H9 (cell line): ENCODE data around the gene IBA57. TPM values are rescaled to one million over a fixed set of nuclear protein-coding genes. Genes with fewer than 3 reads are reported as not detected.
A peak's percentile ranks its signal among the peaks of the same experiment; 100 is the strongest.

Experiments
- DNase-seq: peaks from one replicate; pipeline ENCODE4 v3.0.0-alpha.2; 2017
- H2AFZ ChIP-seq: one replicate; pipeline ENCODE4 v1.6.1; 2013; ENCODE audit warnings: mild to moderate bottlenecking, low read length, control low read depth, moderate library complexity
- H2AK5ac ChIP-seq: 2 replicates; pipeline ENCODE4 v1.6.1; 2013; ENCODE audit warnings: low read length, control low read depth, mixed read lengths; ENCODE audit not compliant: insufficient read length
- H2BK120ac ChIP-seq: one replicate; pipeline ENCODE4 v1.6.1; 2013; ENCODE audit warnings: low read depth, mild to moderate bottlenecking, low read length, control low read depth, inconsistent platforms; ENCODE audit not compliant: poor library complexity, severe bottlenecking
- H2BK12ac ChIP-seq: 2 replicates; pipeline ENCODE4 v1.6.1; 2013; ENCODE audit warnings: low read length, control low read depth, mixed read lengths, low read depth; ENCODE audit not compliant: insufficient read length
- H2BK15ac ChIP-seq: 2 replicates; pipeline ENCODE4 v1.6.1; 2013; ENCODE audit warnings: low read depth, low read length, control low read depth
- H2BK20ac ChIP-seq: one replicate; pipeline ENCODE4 v1.6.1; 2013; ENCODE audit warnings: low read depth, mild to moderate bottlenecking, low read length, control low read depth, inconsistent platforms; ENCODE audit not compliant: poor library complexity, severe bottlenecking
- H2BK5ac ChIP-seq: 2 replicates; pipeline ENCODE4 v1.6.1; 2013; ENCODE audit warnings: low read length, control low read depth, mixed read lengths; ENCODE audit not compliant: insufficient read length
- H3K14ac ChIP-seq: 2 replicates; pipeline ENCODE4 v1.6.1; 2013; ENCODE audit warnings: low read length, control low read depth; ENCODE audit not compliant: insufficient read depth
- H3K18ac ChIP-seq: 2 replicates; pipeline ENCODE4 v1.6.1; 2013; ENCODE audit warnings: low read depth, mild to moderate bottlenecking, mixed read lengths, low read length, control low read depth; ENCODE audit not compliant: insufficient read length
- H3K23ac ChIP-seq: 2 replicates; pipeline ENCODE4 v1.6.1; 2013; ENCODE audit warnings: low read length, control low read depth, mixed read lengths, low read depth; ENCODE audit not compliant: insufficient read length
- H3K23me2 ChIP-seq: 2 replicates; pipeline ENCODE4 v1.6.1; 2013; ENCODE audit warnings: low read depth, mild to moderate bottlenecking, mixed read lengths, low read length, control low read depth; ENCODE audit not compliant: insufficient read length, poor library complexity, severe bottlenecking
- H3K27ac ChIP-seq: 2 replicates; pipeline ENCODE4 v1.5.1; 2013; ENCODE audit warnings: low read length, control low read depth, mixed read lengths, low read depth; ENCODE audit not compliant: insufficient read length
- H3K27me3 ChIP-seq: 2 replicates; pipeline ENCODE4 v1.6.1; 2013; ENCODE audit warnings: low read length, control low read depth, inconsistent platforms; ENCODE audit not compliant: insufficient read depth
- H3K4ac ChIP-seq: 2 replicates; pipeline ENCODE4 v1.6.1; 2013; ENCODE audit warnings: low read depth, mild to moderate bottlenecking, control low read depth, inconsistent platforms, low read length, moderate library complexity
- H3K4me1 ChIP-seq: 2 replicates; pipeline ENCODE4 v1.6.1; 2013; ENCODE audit warnings: low read length, control low read depth, inconsistent platforms; ENCODE audit not compliant: insufficient read depth
- H3K4me2 ChIP-seq: 2 replicates; pipeline ENCODE4 v1.6.1; 2013; ENCODE audit warnings: low read length, control low read depth, mixed read lengths; ENCODE audit not compliant: insufficient read length, insufficient read depth
- H3K56ac ChIP-seq: 2 replicates; pipeline ENCODE4 v1.6.1; 2013; ENCODE audit warnings: low read depth, mild to moderate bottlenecking, mixed read lengths, low read length, control low read depth; ENCODE audit not compliant: insufficient read length
- H3K79me1 ChIP-seq: 2 replicates; pipeline ENCODE4 v1.6.1; 2013; ENCODE audit warnings: low read depth, mild to moderate bottlenecking, moderate library complexity, low read length, control low read depth, inconsistent platforms; ENCODE audit not compliant: insufficient read depth, poor library complexity, severe bottlenecking
- H3K79me2 ChIP-seq: 2 replicates; pipeline ENCODE4 v1.6.1; 2013; ENCODE audit warnings: low read length, control low read depth, inconsistent platforms; ENCODE audit not compliant: insufficient read depth
- H3K9ac ChIP-seq: 2 replicates; pipeline ENCODE4 v1.6.1; 2013; ENCODE audit warnings: low read length, control low read depth, mixed read lengths; ENCODE audit not compliant: insufficient read length; ENCODE audit errors: extremely low read depth
- H3K9me3 ChIP-seq: one replicate; pipeline ENCODE4 v1.6.1; 2013; ENCODE audit warnings: low read depth, low read length, inconsistent platforms; ENCODE audit not compliant: control insufficient read depth
- H3T11ph ChIP-seq: one replicate; pipeline ENCODE4 v1.6.1; 2013; ENCODE audit warnings: mild to moderate bottlenecking, low read length, control low read depth, inconsistent platforms
- H4K20me1 ChIP-seq: one replicate; pipeline ENCODE4 v1.6.1; 2013; ENCODE audit not compliant: control insufficient read depth, insufficient read length, insufficient read depth
- H4K5ac ChIP-seq: 2 replicates; pipeline ENCODE4 v1.6.1; 2013; ENCODE audit warnings: low read depth, mild to moderate bottlenecking, mixed read lengths, low read length, control low read depth; ENCODE audit not compliant: insufficient read length
- H4K8ac ChIP-seq: replicated peaks from 2 replicates; pipeline ENCODE4 v1.6.1; 2013; ENCODE audit warnings: low read length, control low read depth, mixed read lengths, low read depth; ENCODE audit not compliant: insufficient read length
- H4K91ac ChIP-seq: 2 replicates; pipeline ENCODE4 v1.6.1; 2013; ENCODE audit warnings: low read depth, mild to moderate bottlenecking, moderate library complexity, mixed read lengths, low read length, control low read depth; ENCODE audit not compliant: insufficient read length
- H3K27ac Mint-ChIP-seq, 3 experiments: 2 replicates in 2 of 3; 3 replicates in 1 of 3; pipeline ENCODE4 v1.8.0; 2020 to 2021; ENCODE audit warnings: mixed read lengths in 3 of 3, mild to moderate bottlenecking in 1 of 3, moderate library complexity in 1 of 3
- H3K27me3 Mint-ChIP-seq: 2 replicates; pipeline ENCODE4 v1.8.0; 2021; ENCODE audit warnings: low read depth, mild to moderate bottlenecking, moderate library complexity, mixed read lengths
- H3K36me3 Mint-ChIP-seq, 3 experiments: 2 replicates in 2 of 3; 3 replicates in 1 of 3; pipeline ENCODE4 v1.8.0; 2020 to 2021; ENCODE audit warnings: low read depth in 3 of 3, mixed read lengths in 3 of 3; ENCODE audit not compliant: insufficient read depth in 1 of 3
- H3K4me1 Mint-ChIP-seq, 2 experiments: 2 replicates each; pipeline ENCODE4 v1.8.0; 2020; ENCODE audit warnings: mixed read lengths in 2 of 2
- H3K4me3 Mint-ChIP-seq, 2 experiments: 2 replicates in 1 of 2; 3 replicates in 1 of 2; pipeline ENCODE4 v1.8.0; 2020 to 2021; ENCODE audit warnings: mild to moderate bottlenecking in 2 of 2, mixed read lengths in 2 of 2, moderate library complexity in 1 of 2
- H3K9me3 Mint-ChIP-seq, 2 experiments: 2 replicates in 1 of 2; 3 replicates in 1 of 2; pipeline ENCODE4 v1.8.0; 2020; ENCODE audit warnings: mild to moderate bottlenecking in 2 of 2, mixed read lengths in 2 of 2, moderate library complexity in 1 of 2
- WGBS: extraction: QIAGEN DNeasy Blood & Tissue Kit; methylation state at CpG from one replicate; pipeline ENCODE4 v1.1.7; 2013; ENCODE audit warnings: missing lambda C conversion rate, low lambda C conversion rate, mixed read lengths; ENCODE audit not compliant: insufficient read length; ENCODE audit errors: extremely low coverage; 5-methylcytosine and 5-hydroxymethylcytosine counted together
- total RNA-seq: library from RNA; stranded (reverse); gene quantifications from 2 replicates; pipeline ENCODE4 v1.2.1, GENCODE V29; 2021
- TF ChIP-seq, protein P1 (sequence below): fragments of 200-600 bp; sonication (generic); conservative IDR thresholded peaks from 3 replicates; pipeline ENCODE4 v1.8.0; 2021; ENCODE audit warnings: antibody characterized with exemption, mild to moderate bottlenecking

Gene IBA57
- total RNA-seq, 1 experiment from 2014 or later = 12.6 TPM

DNA sequence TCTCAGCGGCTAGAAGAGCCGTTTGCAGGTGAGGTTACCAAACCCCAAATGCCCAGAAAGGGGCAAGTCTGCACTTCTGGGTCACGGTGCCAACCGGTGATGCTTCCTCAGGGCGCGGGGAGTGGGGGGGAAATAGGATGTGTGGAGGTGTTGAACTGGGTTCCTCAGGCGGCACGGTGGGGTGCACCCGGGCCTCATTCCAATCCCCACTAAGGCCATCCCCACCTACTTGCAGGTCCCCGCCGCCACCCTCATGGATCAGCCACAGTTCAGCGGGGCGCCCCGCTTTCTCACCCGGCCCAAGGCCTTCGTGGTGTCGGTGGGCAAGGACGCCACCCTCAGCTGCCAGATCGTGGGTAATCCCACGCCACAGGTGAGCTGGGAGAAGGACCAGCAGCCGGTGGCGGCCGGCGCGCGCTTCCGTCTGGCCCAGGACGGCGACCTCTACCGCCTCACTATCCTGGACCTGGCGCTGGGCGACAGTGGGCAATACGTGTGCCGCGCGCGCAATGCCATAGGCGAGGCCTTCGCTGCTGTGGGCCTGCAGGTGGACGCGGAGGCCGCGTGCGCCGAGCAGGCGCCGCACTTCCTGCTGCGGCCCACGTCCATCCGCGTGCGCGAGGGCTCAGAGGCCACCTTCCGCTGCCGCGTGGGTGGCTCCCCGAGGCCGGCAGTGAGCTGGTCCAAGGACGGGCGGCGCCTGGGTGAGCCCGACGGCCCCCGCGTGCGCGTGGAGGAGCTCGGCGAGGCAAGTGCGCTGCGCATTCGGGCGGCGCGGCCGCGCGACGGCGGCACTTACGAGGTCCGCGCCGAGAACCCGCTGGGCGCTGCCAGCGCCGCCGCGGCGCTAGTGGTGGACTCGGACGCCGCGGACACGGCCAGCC is 46.2 kb downstream of the IBA57 start:
- Histone ChIP-seq H3T11ph (no peak overlapping the region), H3K23me2 (peaks cover 15% of the 10 kb centered on the region), H2BK120ac (no peak overlapping the region), H3K79me2 (no peaks in the 10 kb centered on the region), H3K23ac (no peak overlapping the region), H4K91ac (no peak overlapping the region), H3K27ac (no peak overlapping the region), H3K4me2 (peak overlapping the region; percentile 43), H3K18ac (no peak overlapping the region), H4K8ac (no peak overlapping the region), H2BK15ac (no peak overlapping the region), H3K4me1 (no peaks in the 10 kb centered on the region; the same call in 1 of the 2 replicates), H2AK5ac (no peak overlapping the region), H3K14ac (no peak overlapping the region), H2BK5ac (no peak overlapping the region), H3K27me3 (no peaks in the 10 kb centered on the region; the same call in 1 of the 2 replicates), H3K9me3 (no peaks in the 10 kb centered on the region), H3K79me1 (no peaks in the 10 kb centered on the region), H2BK12ac (no peak overlapping the region), H3K9ac (no peak overlapping the region), H4K20me1 (no peaks in the 10 kb centered on the region), H2AFZ (no peak overlapping the region), H2BK20ac (no peak overlapping the region), H3K56ac (no peak overlapping the region), H4K5ac (no peak overlapping the region), H3K4ac (no peak overlapping the region)
- WGBS = no CpG with 5 or more reads among the region's 96 CpGs
- no peaks in the 10 kb centered on the region for H3K9me3 Mint-ChIP-seq
- peaks cover 3 to 11% (median 9%) of the 10 kb centered on the region in 3 experiments; a peak in 5 of 7 replicates for H3K36me3 Mint-ChIP-seq
- H3K4me1 Mint-ChIP-seq = no peaks in the 10 kb centered on the region
- H3K4me3 Mint-ChIP-seq = peak overlapping the region in 1 of 2 experiments; percentile 53; a peak in 1 of 5 replicates
- no peak overlapping the region for H3K27ac Mint-ChIP-seq
- no peak for DNase-seq
- peaks cover 3% of the 10 kb centered on the region for H3K27me3 Mint-ChIP-seq
- TF ChIP-seq, protein P1, sequence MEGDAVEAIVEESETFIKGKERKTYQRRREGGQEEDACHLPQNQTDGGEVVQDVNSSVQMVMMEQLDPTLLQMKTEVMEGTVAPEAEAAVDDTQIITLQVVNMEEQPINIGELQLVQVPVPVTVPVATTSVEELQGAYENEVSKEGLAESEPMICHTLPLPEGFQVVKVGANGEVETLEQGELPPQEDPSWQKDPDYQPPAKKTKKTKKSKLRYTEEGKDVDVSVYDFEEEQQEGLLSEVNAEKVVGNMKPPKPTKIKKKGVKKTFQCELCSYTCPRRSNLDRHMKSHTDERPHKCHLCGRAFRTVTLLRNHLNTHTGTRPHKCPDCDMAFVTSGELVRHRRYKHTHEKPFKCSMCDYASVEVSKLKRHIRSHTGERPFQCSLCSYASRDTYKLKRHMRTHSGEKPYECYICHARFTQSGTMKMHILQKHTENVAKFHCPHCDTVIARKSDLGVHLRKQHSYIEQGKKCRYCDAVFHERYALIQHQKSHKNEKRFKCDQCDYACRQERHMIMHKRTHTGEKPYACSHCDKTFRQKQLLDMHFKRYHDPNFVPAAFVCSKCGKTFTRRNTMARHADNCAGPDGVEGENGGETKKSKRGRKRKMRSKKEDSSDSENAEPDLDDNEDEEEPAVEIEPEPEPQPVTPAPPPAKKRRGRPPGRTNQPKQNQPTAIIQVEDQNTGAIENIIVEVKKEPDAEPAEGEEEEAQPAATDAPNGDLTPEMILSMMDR = no peak
